Endothelial cell of umbilical vein (primary cell): Measurements from ENCODE around the gene TCF7L2. TPM values are rescaled to one million over a fixed set of nuclear protein-coding genes. Genes with fewer than 3 reads are reported as not detected.

Source experiments
- BruUV-seq: library from RNA; stranded (reverse); fragments of 400-500 nt; replicated peaks from 2 replicates; lab custom pipeline; 2021; lab: Mats Ljungman, UMichigan
- CTCF ChIA-PET: fragments of 300-600, 350-600 bp; sonication (Branson Sonifier 250); formaldehyde crosslinking; loops from one replicate; lab custom pipeline; 2021; ENCODE audit warnings: antibody characterized with exemption, inconsistent platforms; lab: Charles Lee
- POLR2A ChIA-PET: fragments of 300-600, 350-600 bp; sonication (Branson Sonifier 250); formaldehyde crosslinking; loops from one replicate; lab custom pipeline; 2021; ENCODE audit warnings: antibody characterized with exemption, inconsistent platforms; lab: Charles Lee
- DNase-seq: peaks from one replicate; pipeline ENCODE4 v3.0.0-alpha.2; 2011; ENCODE audit warnings: low read depth, low spot score
- FAIRE-seq: peaks from 2 replicates; lab custom pipeline; 2011; peaks lifted over from hg19 to GRCh38; lab: Jason Lieb, UNC
- H2AFZ ChIP-seq: 2 replicates; pipeline ENCODE4 v1.6.0; 2012; ENCODE audit warnings: low read depth, low read length, control low read depth, inconsistent platforms
- H3K27ac ChIP-seq: 2 replicates; pipeline ENCODE4 v1.5.1; 2011; ENCODE audit warnings: low read depth, mild to moderate bottlenecking, control low read depth, low read length, moderate library complexity; ENCODE audit not compliant: insufficient read depth
- H3K27me3 ChIP-seq, 2 experiments: 2 replicates each; pipeline versions ENCODE4 v1.6.0 to v1.6.1; 2011; ENCODE audit warnings: low read length in 2 of 2, mixed read lengths in 1 of 2; ENCODE audit not compliant: control insufficient read depth in 2 of 2, insufficient read depth in 2 of 2
- H3K36me3 ChIP-seq, 2 experiments: 2 replicates in 1 of 2; 3 replicates in 1 of 2; pipeline ENCODE4 v1.5.1; 2011; ENCODE audit warnings: low read length in 2 of 2, mild to moderate bottlenecking in 1 of 2, moderate library complexity in 1 of 2; ENCODE audit not compliant: control insufficient read depth in 2 of 2, insufficient read depth in 2 of 2; ENCODE audit errors: extremely low read depth in 1 of 2
- H3K4me1 ChIP-seq: 3 replicates; pipeline ENCODE4 v1.5.1; 2011; ENCODE audit warnings: mild to moderate bottlenecking, low read length; ENCODE audit not compliant: control insufficient read depth, insufficient read depth; ENCODE audit errors: extremely low read depth
- H3K4me2 ChIP-seq: 2 replicates; pipeline ENCODE4 v1.6.1; 2011; ENCODE audit warnings: low read length, control low read depth, mixed read lengths; ENCODE audit not compliant: insufficient read depth
- H3K4me3 ChIP-seq, 3 experiments: fragments of 200-600 bp in 1 of 3; sonication (generic), shearing (Covaris generic) in 1 of 3; replicated peaks in 1 of 3; 2 replicates each; pipeline ENCODE4 v1.5.1; 2011 to 2016; ENCODE audit warnings: control low read depth in 3 of 3, low read length in 3 of 3, mild to moderate bottlenecking in 2 of 3, inconsistent platforms in 1 of 3, low read depth in 1 of 3, moderate library complexity in 1 of 3; ENCODE audit not compliant: insufficient read depth in 1 of 3
- H3K79me2 ChIP-seq: 2 replicates; pipeline ENCODE4 v1.6.0; 2012; ENCODE audit warnings: low read length, inconsistent platforms; ENCODE audit not compliant: control insufficient read depth, insufficient read depth
- H3K9ac ChIP-seq: replicated peaks from 2 replicates; pipeline ENCODE3; 2011; ENCODE audit warnings: low read length, control low read depth; ENCODE audit not compliant: insufficient read depth; ENCODE audit errors: extremely low read depth
- H3K9me1 ChIP-seq: replicated peaks from 3 replicates; pipeline ENCODE4 v1.6.0; 2011; ENCODE audit warnings: mild to moderate bottlenecking, low read length; ENCODE audit not compliant: control insufficient read depth, insufficient read depth; ENCODE audit errors: extremely low read depth
- H3K9me3 ChIP-seq: replicated peaks from 2 replicates; pipeline ENCODE4 v1.5.1; 2012; ENCODE audit warnings: low read length, inconsistent platforms; ENCODE audit not compliant: control insufficient read depth, insufficient read depth
- H4K20me1 ChIP-seq: replicated peaks from 2 replicates; pipeline ENCODE3; 2011; ENCODE audit warnings: mild to moderate bottlenecking, low read length; ENCODE audit not compliant: control insufficient read depth, insufficient read depth; ENCODE audit errors: extremely low read depth
- EZH2 ChIP-seq: IDR thresholded peaks from 2 replicates; pipeline ENCODE4 v1.6.1; 2012; ENCODE audit warnings: borderline replicate concordance, low read depth, mild to moderate bottlenecking, moderate library complexity, low read length, inconsistent platforms; ENCODE audit not compliant: severe bottlenecking
- FOS ChIP-seq: IDR thresholded peaks from 2 replicates; pipeline ENCODE4 v1.6.1; 2011; ENCODE audit warnings: mild to moderate bottlenecking, low read length, moderate library complexity, borderline replicate concordance; ENCODE audit not compliant: insufficient read depth
- GATA2 ChIP-seq: IDR thresholded peaks from 2 replicates; pipeline ENCODE4 v1.7.0; 2011; ENCODE audit warnings: low read depth, mild to moderate bottlenecking, moderate library complexity, mixed read lengths, low read length; ENCODE audit not compliant: insufficient read length, insufficient read depth
- JUN ChIP-seq: IDR thresholded peaks from 2 replicates; pipeline ENCODE4 v1.6.1; 2011; ENCODE audit warnings: borderline replicate concordance, low read depth; ENCODE audit not compliant: insufficient read length, insufficient read depth
- MYC ChIP-seq: IDR thresholded peaks from one replicate; pipeline ENCODE4 v1.6.1; 2011; ENCODE audit warnings: mild to moderate bottlenecking, low read depth, low read length
- POLR2A ChIP-seq: IDR thresholded peaks from 2 replicates; pipeline ENCODE4 v1.6.1; 2012; ENCODE audit warnings: low read depth, mild to moderate bottlenecking, control low read depth, low read length
- POLR2AphosphoS5 ChIP-seq: IDR thresholded peaks from 2 replicates; pipeline ENCODE4 v1.6.1; 2012; ENCODE audit warnings: low read depth, mild to moderate bottlenecking, control low read depth, low read length, moderate library complexity; ENCODE audit not compliant: insufficient read depth
- dilution Hi-C: fragments of 300-500 bp; cut with MboI; formaldehyde crosslinking; loops from one replicate; pipeline ENCODE4 v1.15.0; 2019; ENCODE audit warnings: low sequenced_read_pairs; ENCODE audit not compliant: extremely low pct_ligation_motif_present
- intact Hi-C: fragments of 100-400 bp; cut with micrococcal nuclease; formaldehyde crosslinking; loops from one replicate; pipeline ENCODE4 v1.10.0; 2022
- polyA plus RNA-seq, 4 experiments: library from polyadenylated mRNA; depleted of rRNA in 3 of 4; stranded (reverse) in 3 of 4; unstranded in 1 of 4; fragments of >200 nt; gene quantifications; 2 replicates each; pipeline versions ENCODE4 v1.2.1 to v1.2.3, GENCODE V29; 2011 to 2012; ENCODE audit warnings: missing spikeins in 1 of 4
- total RNA-seq: library from RNA; stranded (reverse); gene quantifications from 2 replicates; pipeline ENCODE4 v1.2.3, GENCODE V29; 2021
- TF ChIP-seq, protein P1 (sequence below): IDR thresholded peaks from 2 replicates; pipeline ENCODE4 v1.6.1; 2011; ENCODE audit not compliant: insufficient read depth, insufficient read length
- TF ChIP-seq, protein P2 (sequence below), 2 donors: IDR thresholded peaks; 1 replicate in 1 of 2; 2 replicates in 1 of 2; pipeline ENCODE4 v1.5.1; 2011; ENCODE audit warnings: low read length in 2 of 2, mild to moderate bottlenecking in 2 of 2, moderate library complexity in 2 of 2, control low read depth in 1 of 2, inconsistent platforms in 1 of 2, low read depth in 1 of 2; ENCODE audit not compliant: insufficient read depth in 1 of 2; ENCODE audit errors: extremely low read depth in 1 of 2

The TCF7L2 gene
- total and polyA plus RNA-seq, 2 donors (not counting 3 experiments of a cell fraction or from before 2014, with no cell fraction given): 9.9 to 21.8 TPM

- CTCF ChIA-PET: interaction anchor here (1.0 to 1.1 kb wide), 3 partner anchors 9 to 404 kb away, joined by 3 read pairs; no protein-coding TSS in a partner anchor
- BruUV-seq: no TSS peak
- FAIRE-seq (no peak), DNase-seq (no peak)
- dilution Hi-C loops (no loop called here), intact Hi-C loops (no loop called here)
- H3K9me3 ChIP-seq: no peaks in the 10 kb centered on the region
- POLR2A ChIA-PET: no interaction called here
- no peaks in the 10 kb centered on the region for H3K27me3 ChIP-seq
- TF ChIP-seq GATA2: no peak
- no peak overlapping the region for H3K4me2 ChIP-seq
- H3K4me1 ChIP-seq: peaks cover 11% of the 10 kb centered on the region
- H2AFZ ChIP-seq: no peak overlapping the region
- H3K4me3 ChIP-seq: no peak overlapping the region
- no peaks in the 10 kb centered on the region for H3K9me1 ChIP-seq
- H3K9ac ChIP-seq: no peak overlapping the region
- peaks cover 2 to 18% of the 10 kb centered on the region in 2 experiments for H3K36me3 ChIP-seq
- H3K27ac ChIP-seq: no peak overlapping the region
- H3K79me2 ChIP-seq: no peaks in the 10 kb centered on the region
- no peaks in the 10 kb centered on the region for H4K20me1 ChIP-seq
These were observed 209.5 kb downstream of the TCF7L2 start for GRCh38 chr10:113159563-113159962.

DNA sequence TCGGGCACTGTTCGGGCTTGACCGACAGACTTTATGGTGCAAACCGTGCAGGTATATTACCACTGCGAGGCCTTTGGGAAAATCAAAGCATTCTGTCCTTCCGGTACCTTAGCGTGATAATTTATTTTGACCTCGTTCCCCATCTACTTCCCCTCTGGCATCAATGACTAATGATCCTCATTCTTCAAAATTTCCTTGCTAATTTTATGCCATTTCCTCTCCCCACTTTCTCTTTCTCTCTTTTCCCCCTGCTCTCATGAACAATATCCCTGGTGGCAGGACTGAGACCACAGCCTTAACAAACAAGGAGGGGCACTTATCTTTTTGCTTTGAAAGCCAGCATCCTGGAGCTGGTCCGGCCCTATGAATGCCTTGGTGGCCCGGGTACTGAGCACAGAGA lies 210.6 kb downstream of the TCF7L2 start:
- Histone ChIP-seq H3K9ac (no peak overlapping the region), H4K20me1 (no peaks in the 10 kb centered on the region), H3K9me3 (no peaks in the 10 kb centered on the region), H3K4me2 (no peak overlapping the region), H3K4me1 (peaks cover 11% of the 10 kb centered on the region), H3K79me2 (no peaks in the 10 kb centered on the region), H3K9me1 (no peaks in the 10 kb centered on the region), H3K27me3 (no peaks in the 10 kb centered on the region), H3K4me3 (no peak overlapping the region), H3K27ac (no peak overlapping the region), H2AFZ (no peak overlapping the region), H3K36me3 (peaks cover 0 to 21% of the 10 kb centered on the region in 2 experiments)
- intact Hi-C loops: no loop called here
- BruUV-seq: no TSS peak
- ChIA-PET POLR2A (no interaction called here), CTCF (interaction anchor here (1.3 kb wide), 1 partner anchor 225 kb away, joined by 6 read pairs; no protein-coding TSS in a partner anchor)
- FAIRE-seq (peak; percentile 33), DNase-seq (no peak)
- dilution Hi-C loops: no loop called here
- TF ChIP-seq EZH2 (no peak), POLR2AphosphoS5 (no peak), MYC (no peak), GATA2 (no peak), JUN (no peak), FOS (no peak), POLR2A (no peak)
- TF ChIP-seq, protein P1, sequence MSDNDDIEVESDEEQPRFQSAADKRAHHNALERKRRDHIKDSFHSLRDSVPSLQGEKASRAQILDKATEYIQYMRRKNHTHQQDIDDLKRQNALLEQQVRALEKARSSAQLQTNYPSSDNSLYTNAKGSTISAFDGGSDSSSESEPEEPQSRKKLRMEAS: no peak
- TF ChIP-seq, protein P2, sequence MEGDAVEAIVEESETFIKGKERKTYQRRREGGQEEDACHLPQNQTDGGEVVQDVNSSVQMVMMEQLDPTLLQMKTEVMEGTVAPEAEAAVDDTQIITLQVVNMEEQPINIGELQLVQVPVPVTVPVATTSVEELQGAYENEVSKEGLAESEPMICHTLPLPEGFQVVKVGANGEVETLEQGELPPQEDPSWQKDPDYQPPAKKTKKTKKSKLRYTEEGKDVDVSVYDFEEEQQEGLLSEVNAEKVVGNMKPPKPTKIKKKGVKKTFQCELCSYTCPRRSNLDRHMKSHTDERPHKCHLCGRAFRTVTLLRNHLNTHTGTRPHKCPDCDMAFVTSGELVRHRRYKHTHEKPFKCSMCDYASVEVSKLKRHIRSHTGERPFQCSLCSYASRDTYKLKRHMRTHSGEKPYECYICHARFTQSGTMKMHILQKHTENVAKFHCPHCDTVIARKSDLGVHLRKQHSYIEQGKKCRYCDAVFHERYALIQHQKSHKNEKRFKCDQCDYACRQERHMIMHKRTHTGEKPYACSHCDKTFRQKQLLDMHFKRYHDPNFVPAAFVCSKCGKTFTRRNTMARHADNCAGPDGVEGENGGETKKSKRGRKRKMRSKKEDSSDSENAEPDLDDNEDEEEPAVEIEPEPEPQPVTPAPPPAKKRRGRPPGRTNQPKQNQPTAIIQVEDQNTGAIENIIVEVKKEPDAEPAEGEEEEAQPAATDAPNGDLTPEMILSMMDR (IDR thresholded peaks at IDR 0.05; ENCODE audit: extremely low read depth in 1 of 2, insufficient read depth in 1 of 2, low read depth in 1 of 2, low read length in 2 of 2): no peak
